K562 (cell line): ENCODE measurements around the gene VGF. TPM values are rescaled to one million over a fixed set of nuclear protein-coding genes. Genes with fewer than 3 reads are reported as not detected.

Source experiments
- BRF1 ChIP-seq: IDR thresholded peaks from 3 replicates; pipeline ENCODE4 v1.6.1; 2011; ENCODE audit warnings: borderline replicate concordance, mild to moderate bottlenecking; ENCODE audit not compliant: insufficient read length; ENCODE audit errors: extremely low read depth
- DPF2 ChIP-seq: fragments of 450-650 bp; IDR thresholded peaks from 2 replicates; pipeline ENCODE4 v1.6.1; 2016
- FIP1L1 ChIP-seq: fragments of 200-400 bp; formaldehyde crosslinking; IDR thresholded peaks from 2 replicates; pipeline ENCODE4 v1.6.1; 2018; ENCODE audit warnings: mild to moderate bottlenecking, low read depth, low read length; ENCODE audit not compliant: poor library complexity, severe bottlenecking
- FOXO4 ChIP-seq: fragments of 450-650 bp; formaldehyde crosslinking; IDR thresholded peaks from 2 replicates; pipeline ENCODE4 v1.4.0; 2020; ENCODE audit warnings: mild to moderate bottlenecking, moderate library complexity
- PHF20 ChIP-seq: fragments of 450-650 bp; IDR thresholded peaks from 2 replicates; pipeline ENCODE4 v1.6.1; 2018; ENCODE audit not compliant: partially characterized antibody
- PML ChIP-seq: IDR thresholded peaks from 2 replicates; pipeline ENCODE4 v1.6.1; 2012; ENCODE audit warnings: low read length, inconsistent platforms
- SMARCE1 ChIP-seq: fragments of 450-650 bp; IDR thresholded peaks from 2 replicates; pipeline ENCODE4 v1.7.1; 2016; ENCODE audit warnings: mild to moderate bottlenecking
- SRF ChIP-seq, 2 experiments: fragments of 250-450, 450-650 bp in 1 of 2; sonication (Bioruptor Pico) in 1 of 2; sonication (generic) in 1 of 2; formaldehyde crosslinking; IDR thresholded peaks; 2 replicates each; pipeline versions ENCODE4 v1.5.0 to v1.5.1; 2020 to 2022; ENCODE audit warnings: mild to moderate bottlenecking in 1 of 2, missing genetic modification reagents in 1 of 2
- TAL1 ChIP-seq: fragments of 450-650 bp; IDR thresholded peaks from 2 replicates; pipeline ENCODE4 v1.6.1; 2016; ENCODE audit warnings: mild to moderate bottlenecking
- TCF15 ChIP-seq: fragments of 250-450 bp; sonication (Bioruptor Pico); IDR thresholded peaks from 2 replicates; pipeline ENCODE4 v1.8.0; 2022; ENCODE audit warnings: moderate library complexity, mild to moderate bottlenecking, inconsistent platforms
- TCF7L2 ChIP-seq: fragments of 150-350 bp; IDR thresholded peaks from 2 replicates; pipeline ENCODE4 v1.6.1; 2016; ENCODE audit warnings: low read depth, mild to moderate bottlenecking, low read length, moderate library complexity
- ZBTB8A ChIP-seq: fragments of 450-650 bp; IDR thresholded peaks from 2 replicates; pipeline ENCODE4 v1.6.1; 2018; ENCODE audit warnings: mild to moderate bottlenecking, moderate library complexity; ENCODE audit not compliant: partially characterized antibody
- ZKSCAN8 ChIP-seq: fragments of 200-800 bp; sonication (Bioruptor generic); IDR thresholded peaks from 2 replicates; pipeline ENCODE4 v1.6.1; 2016; ENCODE audit warnings: missing genetic modification characterization, missing compliant biosample characterization
- ZNF311 ChIP-seq: fragments of 250-450 bp; sonication (Bioruptor Pico); IDR thresholded peaks from 2 replicates; pipeline ENCODE4 v1.4.0; 2020; ENCODE audit warnings: mild to moderate bottlenecking, moderate library complexity
- polyA plus RNA-seq, 8 experiments: library from polyadenylated mRNA; depleted of rRNA in 4 of 8; stranded (reverse) in 5 of 8; unstranded in 3 of 8; fragments of >200 nt; fragmentation: Nextera tagmentation in 2 of 8; fragmentation: Illumina TruSeq in 1 of 8; extraction: Ambion mirVana in 2 of 8; extraction: Trizol in 1 of 8; gene quantifications; 2 replicates each; pipeline versions ENCODE4 v1.2.1 to v1.2.3, GENCODE V29; 2011 to 2014; ENCODE audit warnings: inconsistent platforms in 1 of 8, missing spikeins in 1 of 8
- total RNA-seq, 7 experiments: library from RNA; depleted of rRNA in 6 of 7; stranded (reverse); fragments of >200 nt in 6 of 7; fragmentation: Illumina TruSeq in 2 of 7; extraction: Trizol in 2 of 7; gene quantifications; 2 replicates each; pipeline versions ENCODE4 v1.2.1 to v1.2.3, GENCODE V29; 2011 to 2021; ENCODE audit warnings: low replicate concordance in 1 of 7
- TF ChIP-seq, protein P1 (sequence below): sonication (generic); formaldehyde crosslinking; IDR thresholded peaks from 2 replicates; pipeline ENCODE4 v1.8.1; 2023; ENCODE audit warnings: missing genetic modification reagents, mild to moderate bottlenecking, borderline replicate concordance
- TF ChIP-seq, protein P2 (sequence below): fragments of 450-650 bp; IDR thresholded peaks from 2 replicates; pipeline ENCODE4 v1.6.1; 2016; ENCODE audit warnings: borderline replicate concordance
- TF ChIP-seq, protein P3 (sequence below): fragments of 250-450 bp; sonication (Bioruptor Pico); IDR thresholded peaks from 2 replicates; pipeline ENCODE4 v1.5.0; 2020; ENCODE audit warnings: mild to moderate bottlenecking, borderline replicate concordance

VGF gene
- total and polyA plus RNA-seq, 9 of the 15 experiments (the other 6 are each of a cell fraction or from before 2014, with no cell fraction given): 0.03 to 5.7 (median 0.34) TPM

- TF ChIP-seq PML: peak; percentile 76
- TF ChIP-seq TAL1: peak; percentile 34; the same call in 1 of the 2 replicates
- TF ChIP-seq, protein P1, sequence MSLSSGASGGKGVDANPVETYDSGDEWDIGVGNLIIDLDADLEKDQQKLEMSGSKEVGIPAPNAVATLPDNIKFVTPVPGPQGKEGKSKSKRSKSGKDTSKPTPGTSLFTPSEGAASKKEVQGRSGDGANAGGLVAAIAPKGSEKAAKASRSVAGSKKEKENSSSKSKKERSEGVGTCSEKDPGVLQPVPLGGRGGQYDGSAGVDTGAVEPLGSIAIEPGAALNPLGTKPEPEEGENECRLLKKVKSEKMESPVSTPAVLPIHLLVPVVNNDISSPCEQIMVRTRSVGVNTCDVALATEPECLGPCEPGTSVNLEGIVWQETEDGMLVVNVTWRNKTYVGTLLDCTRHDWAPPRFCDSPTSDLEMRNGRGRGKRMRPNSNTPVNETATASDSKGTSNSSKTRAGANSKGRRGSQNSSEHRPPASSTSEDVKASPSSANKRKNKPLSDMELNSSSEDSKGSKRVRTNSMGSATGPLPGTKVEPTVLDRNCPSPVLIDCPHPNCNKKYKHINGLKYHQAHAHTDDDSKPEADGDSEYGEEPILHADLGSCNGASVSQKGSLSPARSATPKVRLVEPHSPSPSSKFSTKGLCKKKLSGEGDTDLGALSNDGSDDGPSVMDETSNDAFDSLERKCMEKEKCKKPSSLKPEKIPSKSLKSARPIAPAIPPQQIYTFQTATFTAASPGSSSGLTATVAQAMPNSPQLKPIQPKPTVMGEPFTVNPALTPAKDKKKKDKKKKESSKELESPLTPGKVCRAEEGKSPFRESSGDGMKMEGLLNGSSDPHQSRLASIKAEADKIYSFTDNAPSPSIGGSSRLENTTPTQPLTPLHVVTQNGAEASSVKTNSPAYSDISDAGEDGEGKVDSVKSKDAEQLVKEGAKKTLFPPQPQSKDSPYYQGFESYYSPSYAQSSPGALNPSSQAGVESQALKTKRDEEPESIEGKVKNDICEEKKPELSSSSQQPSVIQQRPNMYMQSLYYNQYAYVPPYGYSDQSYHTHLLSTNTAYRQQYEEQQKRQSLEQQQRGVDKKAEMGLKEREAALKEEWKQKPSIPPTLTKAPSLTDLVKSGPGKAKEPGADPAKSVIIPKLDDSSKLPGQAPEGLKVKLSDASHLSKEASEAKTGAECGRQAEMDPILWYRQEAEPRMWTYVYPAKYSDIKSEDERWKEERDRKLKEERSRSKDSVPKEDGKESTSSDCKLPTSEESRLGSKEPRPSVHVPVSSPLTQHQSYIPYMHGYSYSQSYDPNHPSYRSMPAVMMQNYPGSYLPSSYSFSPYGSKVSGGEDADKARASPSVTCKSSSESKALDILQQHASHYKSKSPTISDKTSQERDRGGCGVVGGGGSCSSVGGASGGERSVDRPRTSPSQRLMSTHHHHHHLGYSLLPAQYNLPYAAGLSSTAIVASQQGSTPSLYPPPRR (CRISPR knock-in tag): no peak
- peak; percentile 100 for TF ChIP-seq DPF2
- TF ChIP-seq FIP1L1: no peak
- TF ChIP-seq SRF (CRISPR knock-in tag; IDR thresholded peaks at IDR 0.05): peak in 1 of 2 experiments; percentile 18; a peak in 1 of 4 replicates
- TF ChIP-seq PHF20: no peak
- TF ChIP-seq TCF7L2: no peak
- TF ChIP-seq, protein P2, sequence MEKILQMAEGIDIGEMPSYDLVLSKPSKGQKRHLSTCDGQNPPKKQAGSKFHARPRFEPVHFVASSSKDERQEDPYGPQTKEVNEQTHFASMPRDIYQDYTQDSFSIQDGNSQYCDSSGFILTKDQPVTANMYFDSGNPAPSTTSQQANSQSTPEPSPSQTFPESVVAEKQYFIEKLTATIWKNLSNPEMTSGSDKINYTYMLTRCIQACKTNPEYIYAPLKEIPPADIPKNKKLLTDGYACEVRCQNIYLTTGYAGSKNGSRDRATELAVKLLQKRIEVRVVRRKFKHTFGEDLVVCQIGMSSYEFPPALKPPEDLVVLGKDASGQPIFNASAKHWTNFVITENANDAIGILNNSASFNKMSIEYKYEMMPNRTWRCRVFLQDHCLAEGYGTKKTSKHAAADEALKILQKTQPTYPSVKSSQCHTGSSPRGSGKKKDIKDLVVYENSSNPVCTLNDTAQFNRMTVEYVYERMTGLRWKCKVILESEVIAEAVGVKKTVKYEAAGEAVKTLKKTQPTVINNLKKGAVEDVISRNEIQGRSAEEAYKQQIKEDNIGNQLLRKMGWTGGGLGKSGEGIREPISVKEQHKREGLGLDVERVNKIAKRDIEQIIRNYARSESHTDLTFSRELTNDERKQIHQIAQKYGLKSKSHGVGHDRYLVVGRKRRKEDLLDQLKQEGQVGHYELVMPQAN: peak; percentile 72; the same call in 1 of the 2 replicates
- TF ChIP-seq, protein P3, sequence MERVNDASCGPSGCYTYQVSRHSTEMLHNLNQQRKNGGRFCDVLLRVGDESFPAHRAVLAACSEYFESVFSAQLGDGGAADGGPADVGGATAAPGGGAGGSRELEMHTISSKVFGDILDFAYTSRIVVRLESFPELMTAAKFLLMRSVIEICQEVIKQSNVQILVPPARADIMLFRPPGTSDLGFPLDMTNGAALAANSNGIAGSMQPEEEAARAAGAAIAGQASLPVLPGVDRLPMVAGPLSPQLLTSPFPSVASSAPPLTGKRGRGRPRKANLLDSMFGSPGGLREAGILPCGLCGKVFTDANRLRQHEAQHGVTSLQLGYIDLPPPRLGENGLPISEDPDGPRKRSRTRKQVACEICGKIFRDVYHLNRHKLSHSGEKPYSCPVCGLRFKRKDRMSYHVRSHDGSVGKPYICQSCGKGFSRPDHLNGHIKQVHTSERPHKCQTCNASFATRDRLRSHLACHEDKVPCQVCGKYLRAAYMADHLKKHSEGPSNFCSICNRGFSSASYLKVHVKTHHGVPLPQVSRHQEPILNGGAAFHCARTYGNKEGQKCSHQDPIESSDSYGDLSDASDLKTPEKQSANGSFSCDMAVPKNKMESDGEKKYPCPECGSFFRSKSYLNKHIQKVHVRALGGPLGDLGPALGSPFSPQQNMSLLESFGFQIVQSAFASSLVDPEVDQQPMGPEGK: no peak
- no peak for TF ChIP-seq ZNF311 (CRISPR knock-in tag)
- TF ChIP-seq SMARCE1: peak; percentile 100
- TF ChIP-seq FOXO4 (CRISPR knock-in tag): no peak
- no peak for TF ChIP-seq ZKSCAN8 (CRISPR knock-in tag)
- TF ChIP-seq BRF1: no peak
- TF ChIP-seq ZBTB8A: no peak
- no peak for TF ChIP-seq TCF15 (CRISPR knock-in tag)
Measured at GRCh38 chr7:101138213-101138870, 27.0 kb downstream of the VGF start (continued).
